ENCODE results near the gene ATXN1. TPM values are rescaled to one million over a fixed set of nuclear protein-coding genes. Genes with fewer than 3 reads are reported as not detected.

The ATXN1 gene
- total and polyA plus RNA-seq, 2 of the 13 experiments (the other 11 are each of a cell fraction or from before 2014, with no cell fraction given), result 20.7 to 39.5 TPM

GRCh38 chr6:16548121-16548520 lies 213.1 kb downstream of the ATXN1 start:
- ATAC-seq, result no peak
- Histone ChIP-seq H3K27ac (ENCODE audit: extremely low read length, insufficient read depth, low read length) (no peak overlapping the region), H3K4me1 (ENCODE audit: insufficient read depth, low read length) (no peaks in the 10 kb centered on the region), H3K4me2 (ENCODE audit: low read depth, low read length) (no peak overlapping the region), H3K79me2 (ENCODE audit: insufficient read depth, low read length) (no peaks in the 10 kb centered on the region), H3K36me3 (replicated peaks in 1 of 2; ENCODE audit: control insufficient read depth in 1 of 2, insufficient read depth in 2 of 2, low read length in 2 of 2) (peaks cover 12 to 22% of the 10 kb centered on the region in 2 experiments; a peak in 3 of 5 replicates), H2AFZ (ENCODE audit: low read length) (no peak overlapping the region), H4K20me1 (ENCODE audit: insufficient read depth, low read length) (no peaks in the 10 kb centered on the region), H3K27me3 (ENCODE audit: control insufficient read depth in 1 of 2, insufficient read depth in 2 of 2, low read length in 2 of 2) (no peaks in the 10 kb centered on the region), H3K9ac (ENCODE audit: insufficient read depth, low read depth, low read length) (no peak overlapping the region), H3K4me3 (replicated peaks in 1 of 3; ENCODE audit: insufficient read depth in 1 of 3, low read depth in 2 of 3, low read length in 3 of 3) (no peak overlapping the region), H3K9me3 (ENCODE audit: low read length) (no peaks in the 10 kb centered on the region)
- WGBS (ENCODE audit: low lambda C conversion rate), result 99% methylated on average over 2 of the region's 2 CpGs
- TF ChIP-seq DR1 (CRISPR knock-in tag; IDR thresholded peaks at IDR 0.05) (no peak), SAP130 (CRISPR knock-in tag; IDR thresholded peaks at IDR 0.05; ENCODE audit: low read depth) (no peak), ZNF644 (CRISPR knock-in tag; IDR thresholded peaks at IDR 0.05; ENCODE audit: low read depth) (no peak), ATAD3A (CRISPR knock-in tag; IDR thresholded peaks at IDR 0.05) (no peak)
- TF ChIP-seq, protein P1, sequence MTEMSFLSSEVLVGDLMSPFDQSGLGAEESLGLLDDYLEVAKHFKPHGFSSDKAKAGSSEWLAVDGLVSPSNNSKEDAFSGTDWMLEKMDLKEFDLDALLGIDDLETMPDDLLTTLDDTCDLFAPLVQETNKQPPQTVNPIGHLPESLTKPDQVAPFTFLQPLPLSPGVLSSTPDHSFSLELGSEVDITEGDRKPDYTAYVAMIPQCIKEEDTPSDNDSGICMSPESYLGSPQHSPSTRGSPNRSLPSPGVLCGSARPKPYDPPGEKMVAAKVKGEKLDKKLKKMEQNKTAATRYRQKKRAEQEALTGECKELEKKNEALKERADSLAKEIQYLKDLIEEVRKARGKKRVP (CRISPR knock-in tag; IDR thresholded peaks at IDR 0.05), result no peak
- in situ Hi-C loops (cut with HindIII; ENCODE audit: extremely low pct_ligation_motif_present, low pct_unique_long_range_greater_than_20kb), result no loop called here
- CTCF ChIA-PET (ENCODE audit: low intra/inter-chr PET ratio, low total read pairs), result no interaction called here
- intact Hi-C loops (cut with micrococcal nuclease; ENCODE audit: unreplicated experiment), result no loop called here
- BruUV-seq (replicated peaks), result no TSS peak
- POLR2A ChIA-PET, result no interaction called here
- FAIRE-seq, result no peak
- DNase-seq (ENCODE audit: low spot score), result no peak

DNA sequence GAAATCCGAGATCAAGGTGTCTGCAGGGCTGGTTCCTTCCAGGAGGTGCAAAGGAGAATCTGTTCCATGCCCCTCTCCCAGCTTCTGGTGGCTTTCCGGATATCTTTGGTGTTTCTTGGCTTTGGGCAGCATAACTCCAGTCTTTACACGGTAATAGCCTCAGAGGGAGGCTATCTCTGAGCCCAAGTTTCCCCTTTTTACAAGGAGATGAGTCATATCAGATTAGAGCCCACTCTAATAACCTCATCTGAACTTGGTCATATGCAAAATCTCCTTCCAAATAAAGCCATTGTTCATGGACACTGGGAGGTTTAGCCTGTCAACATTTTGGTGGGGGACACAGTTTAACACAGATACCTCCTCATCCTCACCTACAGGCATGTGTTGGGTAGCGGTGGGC lies 213.7 kb downstream of the ATXN1 start:
- FAIRE-seq, result no peak
- Histone ChIP-seq H3K9me3 (ENCODE audit: low read length) (no peaks in the 10 kb centered on the region), H3K9ac (ENCODE audit: insufficient read depth, low read depth, low read length) (no peak overlapping the region), H3K4me3 (replicated peaks in 1 of 3; ENCODE audit: insufficient read depth in 1 of 3, low read depth in 2 of 3, low read length in 3 of 3) (no peak overlapping the region), H4K20me1 (ENCODE audit: insufficient read depth, low read length) (no peaks in the 10 kb centered on the region), H3K4me2 (ENCODE audit: low read depth, low read length) (no peak overlapping the region), H3K79me2 (ENCODE audit: insufficient read depth, low read length) (no peaks in the 10 kb centered on the region), H3K27me3 (ENCODE audit: control insufficient read depth in 1 of 2, insufficient read depth in 2 of 2, low read length in 2 of 2) (no peaks in the 10 kb centered on the region), H2AFZ (ENCODE audit: low read length) (no peak overlapping the region), H3K4me1 (ENCODE audit: insufficient read depth, low read length) (no peaks in the 10 kb centered on the region), H3K36me3 (replicated peaks in 1 of 2; ENCODE audit: control insufficient read depth in 1 of 2, insufficient read depth in 2 of 2, low read length in 2 of 2) (peaks cover 12 to 20% of the 10 kb centered on the region in 2 experiments; a peak in 3 of 5 replicates), H3K27ac (ENCODE audit: extremely low read length, insufficient read depth, low read length) (no peak overlapping the region)
- 98% methylated on average over 4 of the region's 4 CpGs for WGBS (ENCODE audit: low lambda C conversion rate)
- in situ Hi-C loops (cut with HindIII; ENCODE audit: extremely low pct_ligation_motif_present, low pct_unique_long_range_greater_than_20kb), result no loop called here
- no peak for DNase-seq (ENCODE audit: low spot score)
- intact Hi-C loops (cut with micrococcal nuclease; ENCODE audit: unreplicated experiment), result no loop called here
- ATAC-seq, result no peak
- CTCF ChIA-PET (ENCODE audit: low intra/inter-chr PET ratio, low total read pairs), result no interaction called here
- TF ChIP-seq NRL (CRISPR knock-in tag; IDR thresholded peaks at IDR 0.05; ENCODE audit: borderline replicate concordance) (no peak), ERF (CRISPR knock-in tag; IDR thresholded peaks at IDR 0.05) (no peak), MTERF4 (CRISPR knock-in tag; IDR thresholded peaks at IDR 0.05) (no peak), ZMAT3 (CRISPR knock-in tag; conservative IDR thresholded peaks at IDR 0.05) (no peak), ZNF558 (CRISPR knock-in tag; IDR thresholded peaks at IDR 0.05; ENCODE audit: borderline replicate concordance) (no peak), KDM5A (IDR thresholded peaks at IDR 0.05; ENCODE audit: borderline replicate concordance, low read length) (no peak)
- BruUV-seq (replicated peaks), result no TSS peak
- POLR2A ChIA-PET, result no interaction called here
